A549 (cell line): ENCODE results near the gene RTP2.

Experiments used
- CHD2 ChIP-seq: fragments of 150-350 bp; IDR thresholded peaks from 2 replicates; pipeline ENCODE4 v1.6.1; 2014; ENCODE audit warnings: low read length; ENCODE audit not compliant: partially characterized antibody
- CTCF ChIP-seq: fragments of >200 bp; sonication (Bioruptor Twin); formaldehyde crosslinking; IDR thresholded peaks from 3 replicates; pipeline ENCODE4 v1.5.1; 2016
- MAZ ChIP-seq: fragments of 150-350 bp; IDR thresholded peaks from 2 replicates; pipeline ENCODE4 v1.6.1; 2014; ENCODE audit warnings: antibody characterized with exemption, low read depth, low read length, borderline replicate concordance
- RFX5 ChIP-seq: fragments of 450-650 bp; IDR thresholded peaks from 2 replicates; pipeline ENCODE4 v1.7.1; 2014; ENCODE audit warnings: antibody characterized with exemption, mild to moderate bottlenecking, moderate library complexity

GRCh38 chr3:187669675-187670504 lies 32.5 kb downstream of the RTP2 start, which contains the start of gene SST:
- TF ChIP-seq MAZ (no peak), CHD2 (no peak), RFX5 (no peak), CTCF (no peak)
